CD4-positive, alpha-beta T cell (primary cell): ENCODE results near the gene DTX3L. TPM values are rescaled to one million over a fixed set of nuclear protein-coding genes. Genes with fewer than 3 reads are reported as not detected.

Source experiments
- ATAC-seq: fragments of 200-7000 bp; cut with Tn5 transposase; one replicate; pipeline ENCODE4 v1.10.0; 2022; ENCODE audit warnings: mild to moderate bottlenecking; ENCODE audit not compliant: poor library complexity
- CTCF ChIA-PET: fragments of 350-600 bp; sonication (Branson Sonifier 250); formaldehyde crosslinking; loops from one replicate; lab custom pipeline; 2021; ENCODE audit warnings: antibody characterized with exemption, inconsistent platforms; lab: Charles Lee
- POLR2A ChIA-PET: fragments of 350-600 bp; sonication (Branson Sonifier 250); formaldehyde crosslinking; loops from one replicate; lab custom pipeline; 2021; ENCODE audit warnings: antibody characterized with exemption, inconsistent platforms; lab: Charles Lee
- DNase-seq, 14 experiments: peaks; one replicate each; pipeline ENCODE4 v3.0.0-alpha.2; 2013 to 2020; ENCODE audit warnings: mixed read lengths in 2 of 14
- H3K27ac ChIP-seq, 2 donors: one replicate each; pipeline versions ENCODE4 v1.5.1 to v1.7.0; 2013; ENCODE audit warnings: low read length in 2 of 2, low read depth in 1 of 2, mild to moderate bottlenecking in 1 of 2
- H3K27me3 ChIP-seq, 2 experiments: 1 replicate in 1 of 2; 2 replicates in 1 of 2; pipeline versions ENCODE4 v1.6.1 to v1.7.0; 2013; ENCODE audit warnings: low read length in 2 of 2, control low read depth in 1 of 2, mild to moderate bottlenecking in 1 of 2, moderate library complexity in 1 of 2; ENCODE audit not compliant: insufficient read depth in 2 of 2, control insufficient read depth in 1 of 2
- H3K36me3 ChIP-seq: one replicate; pipeline ENCODE4 v1.6.1; 2013; ENCODE audit warnings: low read length, control low read depth; ENCODE audit not compliant: insufficient read depth
- H3K4me1 ChIP-seq: one replicate; pipeline ENCODE4 v1.6.1; 2013; ENCODE audit warnings: low read length, control low read depth; ENCODE audit not compliant: insufficient read depth
- H3K4me3 ChIP-seq: one replicate; pipeline ENCODE4 v1.5.1; 2013; ENCODE audit warnings: mild to moderate bottlenecking, low read length, moderate library complexity
- H3K9me3 ChIP-seq, 2 experiments: 1 replicate in 1 of 2; 2 replicates in 1 of 2; pipeline versions ENCODE4 v1.6.1 to v1.7.0; 2013; ENCODE audit warnings: low read length in 2 of 2, mild to moderate bottlenecking in 2 of 2, control low read depth in 1 of 2, moderate library complexity in 1 of 2; ENCODE audit not compliant: control insufficient read depth in 1 of 2, insufficient read depth in 1 of 2
- H3K27ac Mint-ChIP-seq: one replicate; pipeline ENCODE4 v1.8.0; 2020; ENCODE audit warnings: mixed read lengths
- H3K27me3 Mint-ChIP-seq: one replicate; pipeline ENCODE4 v1.8.0; 2021; ENCODE audit warnings: mixed read lengths
- H3K36me3 Mint-ChIP-seq: one replicate; pipeline ENCODE4 v1.8.0; 2021; ENCODE audit warnings: low read depth, mixed read lengths
- H3K4me1 Mint-ChIP-seq: one replicate; pipeline ENCODE4 v1.8.0; 2021; ENCODE audit warnings: low read depth, mixed read lengths
- H3K4me3 Mint-ChIP-seq: one replicate; pipeline ENCODE4 v1.8.0; 2020; ENCODE audit warnings: mild to moderate bottlenecking, mixed read lengths
- H3K9me3 Mint-ChIP-seq: one replicate; pipeline ENCODE4 v1.8.0; 2020; ENCODE audit warnings: mixed read lengths
- intact Hi-C, 2 experiments: fragments of 100-400 bp; cut with DNase I in 1 of 2; cut with micrococcal nuclease in 1 of 2; formaldehyde crosslinking; loops; one replicate each; pipeline versions ENCODE4 v1.15.1 to v1.9.0; 2023 to 2025; cut with DNase I, micrococcal nuclease
- total RNA-seq, 174 experiments: library from RNA in 2 of 174; stranded (reverse) in 2 of 174; gene quantifications; one replicate each; pipeline ENCODE4 v1.2.3 and lab custom pipeline; 2021 to 2026
- TF ChIP-seq, protein P1 (sequence below): fragments of 200-600 bp; IDR thresholded peaks from one replicate; pipeline ENCODE4 v1.8.0; 2022; ENCODE audit warnings: antibody characterized with exemption, mild to moderate bottlenecking

DTX3L gene
- total RNA-seq, 2 experiments from 2014 or later: 15.4 to 18.6 TPM

- intact Hi-C loops: loop anchor here in 1 of 2 experiments (10.0 kb wide), 1 partner anchor 863 kb away; no protein-coding TSS in a partner anchor
- POLR2A ChIA-PET: interaction anchor here (0.7 kb wide), 1 partner anchor 73 kb away, joined by 3 read pairs; the partner anchor contains the start of gene KPNA1
- no peak overlapping the region for H3K27ac Mint-ChIP-seq
These were observed 23.4 kb downstream of the DTX3L start for GRCh38 chr3:122587572-122587971.

DNA sequence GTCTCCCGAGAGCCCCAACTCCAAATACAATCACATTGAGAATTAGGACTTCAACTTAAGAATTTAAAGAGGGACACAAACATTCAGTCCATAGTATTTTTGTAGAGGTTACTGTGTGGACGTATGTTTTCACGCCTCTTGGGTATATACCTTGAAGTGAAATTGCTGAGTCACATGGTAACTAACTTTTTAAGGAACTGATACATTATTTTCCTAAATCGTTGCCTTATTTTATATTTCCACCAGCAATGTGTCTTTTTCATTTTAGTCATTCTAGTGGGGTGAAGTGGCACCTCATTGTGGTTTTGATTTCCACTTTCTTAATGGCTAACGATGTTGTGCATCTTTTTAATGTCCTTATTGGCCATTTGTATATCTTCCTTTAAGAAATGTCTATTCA lies 25.2 kb downstream of the DTX3L start:
- H3K36me3 ChIP-seq: no peaks in the 10 kb centered on the region
- ATAC-seq (no peak), DNase-seq (no peak)
- CTCF ChIA-PET: no interaction called here
- H3K4me3 Mint-ChIP-seq: no peak overlapping the region
- no peaks in the 10 kb centered on the region for H3K9me3 Mint-ChIP-seq
- TF ChIP-seq, protein P1, sequence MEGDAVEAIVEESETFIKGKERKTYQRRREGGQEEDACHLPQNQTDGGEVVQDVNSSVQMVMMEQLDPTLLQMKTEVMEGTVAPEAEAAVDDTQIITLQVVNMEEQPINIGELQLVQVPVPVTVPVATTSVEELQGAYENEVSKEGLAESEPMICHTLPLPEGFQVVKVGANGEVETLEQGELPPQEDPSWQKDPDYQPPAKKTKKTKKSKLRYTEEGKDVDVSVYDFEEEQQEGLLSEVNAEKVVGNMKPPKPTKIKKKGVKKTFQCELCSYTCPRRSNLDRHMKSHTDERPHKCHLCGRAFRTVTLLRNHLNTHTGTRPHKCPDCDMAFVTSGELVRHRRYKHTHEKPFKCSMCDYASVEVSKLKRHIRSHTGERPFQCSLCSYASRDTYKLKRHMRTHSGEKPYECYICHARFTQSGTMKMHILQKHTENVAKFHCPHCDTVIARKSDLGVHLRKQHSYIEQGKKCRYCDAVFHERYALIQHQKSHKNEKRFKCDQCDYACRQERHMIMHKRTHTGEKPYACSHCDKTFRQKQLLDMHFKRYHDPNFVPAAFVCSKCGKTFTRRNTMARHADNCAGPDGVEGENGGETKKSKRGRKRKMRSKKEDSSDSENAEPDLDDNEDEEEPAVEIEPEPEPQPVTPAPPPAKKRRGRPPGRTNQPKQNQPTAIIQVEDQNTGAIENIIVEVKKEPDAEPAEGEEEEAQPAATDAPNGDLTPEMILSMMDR: no peak
- H3K4me1 ChIP-seq: no peaks in the 10 kb centered on the region
- H3K27me3 Mint-ChIP-seq: no peaks in the 10 kb centered on the region
- H3K4me3 ChIP-seq: no peak overlapping the region
- no peaks in the 10 kb centered on the region for H3K9me3 ChIP-seq
- no peak overlapping the region for H3K27ac ChIP-seq
- peaks cover 38% of the 10 kb centered on the region for H3K4me1 Mint-ChIP-seq
- no peak overlapping the region for H3K27ac Mint-ChIP-seq
- intact Hi-C loops: loop anchor here in 1 of 2 experiments (10.0 kb wide), 1 partner anchor 864 kb away; no protein-coding TSS in a partner anchor
- POLR2A ChIA-PET: no interaction called here
- peaks cover 47% of the 10 kb centered on the region for H3K36me3 Mint-ChIP-seq
- H3K27me3 ChIP-seq: no peaks in the 10 kb centered on the region

More at GRCh38 chr3:122587572-122587971, 23.4 kb downstream of the DTX3L start:
- H3K27me3 ChIP-seq: no peaks in the 10 kb centered on the region
- H3K4me1 Mint-ChIP-seq: peaks cover 38% of the 10 kb centered on the region
- peaks cover 4 to 11% of the 10 kb centered on the region in 2 experiments for H3K9me3 ChIP-seq
- DNase-seq (no peak), ATAC-seq (no peak)
- H3K9me3 Mint-ChIP-seq: peaks cover 6% of the 10 kb centered on the region
- no peaks in the 10 kb centered on the region for H3K27me3 Mint-ChIP-seq
- TF ChIP-seq, protein P1: no peak
- no peak overlapping the region for H3K4me3 Mint-ChIP-seq
- CTCF ChIA-PET: no interaction called here
- no peak overlapping the region for H3K4me3 ChIP-seq
- no peaks in the 10 kb centered on the region for H3K4me1 ChIP-seq
- H3K36me3 ChIP-seq: peaks cover 6% of the 10 kb centered on the region
- peaks cover 57% of the 10 kb centered on the region for H3K36me3 Mint-ChIP-seq
- H3K27ac ChIP-seq: no peak overlapping the region

DNA sequence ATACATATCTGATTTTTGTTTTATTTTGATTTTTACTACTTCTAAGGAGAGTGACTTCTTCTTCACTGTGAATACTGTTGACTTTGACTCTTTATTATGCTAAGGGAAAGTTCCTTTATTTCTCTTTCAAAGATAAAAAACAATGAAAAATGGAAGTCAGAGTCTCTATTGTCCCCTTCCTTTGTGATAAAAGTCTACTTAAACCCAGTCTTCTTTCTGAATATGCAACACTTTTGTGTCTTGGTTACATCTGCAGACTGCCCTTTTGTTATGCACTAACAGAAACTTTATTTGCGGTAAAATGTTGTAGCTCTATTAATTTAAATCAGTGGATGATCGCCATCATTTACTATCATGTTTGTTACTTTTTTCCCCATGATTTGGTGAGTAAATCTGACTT lies 26.5 kb downstream of the DTX3L start:
- Histone ChIP-seq H3K4me1 (no peaks in the 10 kb centered on the region), H3K27ac (no peak overlapping the region), H3K36me3 (no peaks in the 10 kb centered on the region), H3K27me3 (no peaks in the 10 kb centered on the region), H3K9me3 (no peaks in the 10 kb centered on the region), H3K4me3 (no peak overlapping the region)
- Mint-ChIP-seq H3K27me3 (no peaks in the 10 kb centered on the region), H3K9me3 (no peaks in the 10 kb centered on the region), H3K4me1 (peaks cover 30% of the 10 kb centered on the region), H3K4me3 (no peak overlapping the region), H3K36me3 (peaks cover 41% of the 10 kb centered on the region), H3K27ac (no peak overlapping the region)
- DNase-seq: no peak
- ChIA-PET POLR2A (no interaction called here), CTCF (no interaction called here)
- TF ChIP-seq, protein P1: no peak
- intact Hi-C loops: no loop called here
- ATAC-seq: no peak
